Measurements from ENCODE around the gene USE1.

The USE1 gene

DNA sequence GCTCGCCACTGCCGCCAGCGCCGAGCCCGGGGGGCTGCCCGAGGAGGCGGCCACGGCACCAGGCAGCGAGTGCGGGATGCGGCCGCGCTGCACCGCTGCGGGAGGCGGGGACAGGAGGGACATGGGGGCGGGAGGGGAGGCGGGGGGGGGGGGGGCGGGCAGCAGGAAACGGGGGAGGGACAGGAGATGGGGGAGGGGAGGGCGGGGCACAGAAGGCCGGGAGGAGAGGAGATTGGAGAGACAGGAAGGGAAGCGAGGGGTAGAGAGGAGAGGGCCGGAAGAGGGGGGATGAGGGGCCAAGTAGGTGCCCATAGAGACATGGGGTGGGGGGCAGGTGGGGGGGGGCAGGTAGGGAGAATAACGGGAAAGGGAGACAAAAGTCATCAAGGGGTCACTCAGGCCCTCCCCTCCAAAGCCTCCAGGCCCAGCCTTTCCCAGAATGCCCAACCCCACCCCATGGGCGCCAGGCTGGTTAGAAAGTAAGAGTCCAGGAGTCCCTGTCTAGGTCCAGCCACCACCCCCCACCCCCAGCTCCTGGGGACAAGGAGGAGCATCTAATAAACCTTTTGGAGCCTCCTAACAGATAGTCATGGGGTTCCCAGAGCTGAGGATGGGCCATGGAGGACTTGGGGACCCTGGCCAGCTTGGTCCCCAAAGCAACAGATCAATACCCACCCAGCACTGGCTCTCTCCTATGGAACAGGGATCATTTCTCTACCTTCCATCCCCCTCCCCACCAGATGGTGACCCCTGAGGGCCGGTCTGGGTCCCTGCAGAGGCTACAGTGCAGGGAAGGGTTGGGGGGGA lies 21.0 kb downstream of the USE1 start:
- in situ Hi-C loops (cut with MboI; ENCODE audit: low sequenced_read_pairs) = no loop called here

DNA sequence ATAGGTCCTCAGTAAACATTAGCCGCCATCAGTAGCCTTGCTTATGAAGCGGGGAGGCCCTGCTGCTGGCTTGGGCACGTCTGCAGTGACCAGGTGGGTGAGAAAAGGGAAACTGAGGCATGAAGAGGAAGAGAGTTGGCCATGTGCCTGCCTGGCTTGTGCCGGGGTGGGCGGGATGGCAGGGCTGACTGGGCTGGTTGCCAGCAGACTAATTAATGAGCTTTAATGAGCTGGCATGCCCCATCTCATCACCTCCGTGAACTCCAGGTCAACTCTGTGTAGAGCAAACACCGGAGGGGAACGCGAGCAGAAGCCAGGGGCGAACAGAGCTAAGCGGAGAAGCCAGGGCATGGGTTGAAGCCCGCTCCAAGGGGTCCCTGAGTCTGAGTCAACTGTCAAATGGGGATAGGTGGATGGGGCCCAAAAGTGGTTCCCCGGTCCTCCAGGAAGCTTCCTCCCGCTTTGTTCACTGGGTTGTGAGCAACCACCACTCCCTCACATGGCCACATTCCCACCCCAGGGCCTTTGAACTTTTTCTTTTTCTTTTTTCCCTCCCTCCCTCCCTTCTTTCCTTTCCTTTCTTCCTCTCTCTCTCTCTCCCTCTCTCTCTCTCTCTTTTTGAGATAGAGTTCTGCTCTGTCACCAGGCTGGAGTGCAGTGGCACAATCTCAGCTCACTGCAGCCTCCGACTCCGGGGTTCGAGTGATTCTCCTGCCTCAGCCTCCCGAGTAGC lies 21.8 kb downstream of the USE1 start:
- in situ Hi-C loops (cut with MboI; ENCODE audit: low sequenced_read_pairs) = no loop called here

DNA sequence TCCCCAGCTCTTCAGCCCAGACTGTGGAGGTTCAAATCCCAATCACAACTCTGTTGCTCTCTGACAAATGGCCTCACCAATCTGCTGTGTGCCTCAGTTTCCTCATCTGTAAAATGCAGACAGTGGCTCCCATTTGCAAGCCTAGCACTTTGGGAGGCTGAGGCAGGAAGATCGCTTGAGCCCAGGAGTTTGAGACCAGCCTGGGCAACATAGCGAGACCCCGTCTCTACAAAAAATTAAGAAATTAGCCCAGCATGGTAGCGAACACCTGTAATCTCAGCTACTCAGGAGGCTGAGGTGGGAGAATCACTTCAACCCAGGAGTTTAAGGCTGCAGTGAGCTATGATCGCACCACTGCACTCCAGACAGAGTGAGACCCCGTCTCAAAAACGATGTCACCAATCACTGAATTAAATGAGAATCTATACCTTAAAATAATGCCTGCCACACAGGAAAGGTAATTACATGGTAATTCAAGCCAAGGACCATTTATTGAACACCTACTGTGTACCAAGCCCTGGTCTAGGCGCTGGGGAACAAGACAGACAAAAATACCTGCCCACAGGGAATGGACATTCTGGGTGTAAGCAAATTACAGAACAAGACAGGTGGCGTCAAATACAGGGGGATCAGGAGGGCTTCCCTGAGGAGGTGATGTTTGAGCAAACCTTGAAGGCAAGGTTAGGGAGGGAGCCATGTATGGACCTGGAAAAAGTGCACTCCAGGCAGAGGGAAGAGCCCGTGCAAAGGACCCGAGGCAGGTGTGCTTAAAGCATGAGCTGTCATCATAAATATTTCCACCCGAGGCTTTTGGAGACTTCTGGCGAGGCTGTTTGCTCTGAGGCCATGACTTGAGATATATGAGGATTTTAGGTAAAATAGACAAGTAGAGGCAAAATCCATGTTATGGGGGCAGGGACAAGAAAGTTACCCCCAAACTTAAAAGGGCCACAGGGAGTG lies 22.9 kb downstream of the USE1 start:
- in situ Hi-C loops (cut with MboI; ENCODE audit: low sequenced_read_pairs) = no loop called here

DNA sequence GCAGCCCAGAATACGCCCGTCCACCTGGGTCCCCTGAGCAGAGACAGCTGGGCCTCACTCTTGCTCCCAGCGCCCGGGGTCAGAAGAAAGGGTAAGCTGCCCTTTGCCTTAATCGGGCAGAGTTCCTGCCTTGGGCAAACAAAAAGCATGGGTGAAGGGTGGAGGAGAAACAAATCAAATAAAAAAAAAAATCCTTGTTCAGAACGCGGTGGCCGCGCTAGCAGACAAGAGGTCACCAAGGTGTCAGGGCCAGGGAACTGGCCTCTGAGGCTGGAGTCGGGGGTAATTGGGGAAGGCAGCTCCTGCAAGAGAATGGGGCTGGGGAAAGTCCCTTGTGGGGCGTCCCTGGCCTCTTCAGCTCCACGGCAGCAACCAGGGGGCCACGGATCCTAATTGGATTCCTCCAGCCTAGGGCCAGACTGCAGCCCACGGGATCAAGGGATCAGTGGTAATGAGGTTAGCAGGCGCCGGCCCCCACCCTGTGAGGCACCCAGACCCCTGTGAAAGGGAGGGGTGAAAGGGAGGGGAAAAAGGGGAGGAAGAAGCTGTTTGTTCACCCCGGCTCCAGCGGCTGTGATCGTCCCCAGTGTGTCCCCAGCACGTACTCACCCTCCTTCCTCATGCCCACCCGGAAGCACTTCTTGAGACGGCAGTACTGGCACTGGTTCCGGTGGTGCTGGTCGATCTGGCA lies 25.1 kb downstream of the USE1 start:
- in situ Hi-C loops (cut with MboI; ENCODE audit: low sequenced_read_pairs) = no loop called here

DNA sequence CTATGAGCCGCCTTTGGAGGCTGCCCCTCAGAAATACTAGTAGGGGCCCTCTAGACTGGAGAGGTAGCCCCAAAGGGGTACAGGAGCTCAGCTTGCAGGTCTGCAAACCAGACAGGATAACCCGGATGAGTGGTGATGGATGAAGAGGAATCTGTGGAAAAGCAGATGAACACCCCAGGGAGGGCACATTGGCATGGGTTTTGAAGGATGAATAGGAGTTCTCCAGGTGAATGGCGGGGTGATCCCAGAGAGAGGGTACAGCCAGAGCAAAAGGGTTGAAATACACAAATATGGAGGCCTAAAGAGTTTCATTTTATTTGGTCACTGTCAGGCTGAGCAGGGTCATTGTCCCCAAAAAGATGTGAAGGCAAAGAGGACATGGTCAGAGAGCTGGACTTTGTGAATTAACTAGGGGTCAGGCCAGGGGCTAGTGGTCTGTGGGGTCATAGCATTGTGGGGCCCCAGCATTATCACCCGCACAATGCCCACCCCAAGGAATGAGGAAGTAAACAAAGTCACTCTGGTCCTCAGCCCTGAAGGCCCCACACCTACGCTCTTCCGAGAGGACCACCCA lies 25.8 kb downstream of the USE1 start:
- in situ Hi-C loops (cut with MboI; ENCODE audit: low sequenced_read_pairs) = no loop called here

DNA sequence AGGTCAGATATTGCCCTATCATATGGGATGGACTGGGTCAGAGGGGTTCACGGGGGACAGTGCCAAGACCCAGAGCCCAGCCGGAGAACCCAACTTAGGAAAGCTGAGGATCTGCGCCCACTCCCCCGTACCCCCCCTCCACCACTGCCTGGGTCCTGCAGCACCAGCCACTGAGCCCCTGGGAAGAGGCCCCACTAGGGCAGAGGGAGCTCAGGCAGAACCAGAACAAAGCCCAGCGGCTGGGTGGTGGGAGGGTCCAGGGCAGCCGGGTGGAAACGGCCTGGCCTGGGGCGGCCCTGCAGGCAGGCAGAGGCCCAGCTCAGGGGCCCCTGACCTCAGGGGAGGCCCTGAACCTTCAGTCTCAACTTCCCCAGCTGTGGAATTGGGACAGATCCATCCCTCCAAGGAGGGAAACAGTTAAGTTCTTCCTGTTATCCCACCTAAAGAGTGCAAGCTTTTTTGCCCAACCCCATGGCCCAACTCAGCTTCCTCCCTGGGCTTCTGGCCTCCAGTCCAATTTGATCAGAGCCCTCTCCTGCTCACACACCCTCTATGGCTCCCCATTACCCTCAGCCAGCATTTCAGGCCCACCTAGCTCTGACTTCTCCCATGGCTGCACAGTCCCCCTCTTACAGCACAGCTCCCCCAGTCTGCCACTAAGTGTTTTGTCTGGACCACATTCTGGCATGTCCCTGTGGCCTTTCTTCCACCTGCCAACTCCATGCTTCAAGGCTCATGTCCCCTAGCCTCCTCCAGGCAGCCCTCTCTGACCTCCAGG lies 27.5 kb downstream of the USE1 start:
- in situ Hi-C loops (cut with MboI; ENCODE audit: low sequenced_read_pairs) = no loop called here

DNA sequence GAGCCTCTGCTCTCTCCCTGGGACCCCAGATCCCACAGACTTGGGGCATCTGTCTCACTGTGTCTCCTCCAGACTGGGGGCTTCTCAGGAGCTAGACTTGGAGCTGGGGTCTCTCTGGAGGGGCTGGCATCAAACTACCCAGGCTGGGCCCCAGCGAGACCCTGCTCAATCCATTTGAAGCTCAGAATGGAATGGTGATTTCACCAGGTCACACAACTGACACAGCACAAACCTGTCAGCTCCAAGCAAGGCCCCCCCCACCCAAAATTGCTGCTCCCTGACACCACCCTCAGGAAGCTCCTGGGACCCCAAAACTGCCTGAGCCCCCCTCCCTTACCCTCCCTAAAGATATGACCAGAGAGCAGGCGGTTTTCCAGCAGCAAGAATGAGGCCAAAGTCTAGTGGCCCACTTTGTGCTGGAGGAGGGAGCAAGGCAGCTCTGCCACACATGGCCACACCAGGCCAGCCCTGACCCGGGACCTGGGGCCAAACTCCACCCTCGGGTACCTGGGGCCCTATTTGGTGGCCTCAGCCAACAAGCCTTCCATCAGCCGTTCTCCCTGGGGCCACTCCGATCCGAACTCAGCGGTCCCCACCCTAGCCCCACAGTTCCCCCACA lies 28.2 kb downstream of the USE1 start:
- in situ Hi-C loops (cut with MboI; ENCODE audit: low sequenced_read_pairs) = no loop called here

DNA sequence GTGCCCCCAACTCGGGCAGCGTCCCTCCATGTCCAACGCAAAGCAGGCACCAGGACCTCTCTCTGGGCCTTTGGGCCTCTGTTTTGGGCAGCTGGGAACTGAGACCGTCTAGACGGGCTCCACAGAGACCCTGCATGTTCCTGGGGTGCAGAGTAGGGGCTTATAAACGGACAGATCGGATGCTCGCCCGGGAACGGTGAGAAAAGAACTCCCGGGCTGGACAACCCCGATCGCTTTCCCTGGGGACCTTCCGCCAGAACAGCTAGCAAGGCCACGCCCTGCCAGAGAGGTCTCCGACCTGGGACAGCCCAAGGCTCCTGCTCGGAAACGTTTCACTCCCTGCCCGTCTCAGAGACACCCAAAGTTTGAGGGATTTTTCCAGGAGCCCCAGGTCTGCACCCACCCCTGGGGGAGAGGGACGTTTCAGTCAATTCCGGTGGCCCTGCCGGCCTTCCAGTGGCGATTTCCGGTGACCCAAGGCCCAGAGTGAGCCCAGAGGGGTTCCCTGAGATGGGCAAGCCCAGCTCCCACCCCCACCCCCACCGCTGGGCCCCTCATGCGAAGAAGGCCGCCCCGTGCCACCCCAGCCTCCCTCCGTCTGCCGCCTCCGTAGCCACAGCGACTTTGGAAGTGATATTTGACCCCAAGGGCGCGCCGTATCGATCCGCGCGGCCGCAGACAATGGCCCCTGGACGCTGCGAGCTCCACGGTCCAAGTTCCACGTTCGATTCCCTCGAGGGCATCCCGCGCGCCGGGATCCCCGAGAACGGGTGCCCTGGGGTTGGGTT lies 28.9 kb downstream of the USE1 start:
- in situ Hi-C loops (cut with MboI; ENCODE audit: low sequenced_read_pairs) = no loop called here

DNA sequence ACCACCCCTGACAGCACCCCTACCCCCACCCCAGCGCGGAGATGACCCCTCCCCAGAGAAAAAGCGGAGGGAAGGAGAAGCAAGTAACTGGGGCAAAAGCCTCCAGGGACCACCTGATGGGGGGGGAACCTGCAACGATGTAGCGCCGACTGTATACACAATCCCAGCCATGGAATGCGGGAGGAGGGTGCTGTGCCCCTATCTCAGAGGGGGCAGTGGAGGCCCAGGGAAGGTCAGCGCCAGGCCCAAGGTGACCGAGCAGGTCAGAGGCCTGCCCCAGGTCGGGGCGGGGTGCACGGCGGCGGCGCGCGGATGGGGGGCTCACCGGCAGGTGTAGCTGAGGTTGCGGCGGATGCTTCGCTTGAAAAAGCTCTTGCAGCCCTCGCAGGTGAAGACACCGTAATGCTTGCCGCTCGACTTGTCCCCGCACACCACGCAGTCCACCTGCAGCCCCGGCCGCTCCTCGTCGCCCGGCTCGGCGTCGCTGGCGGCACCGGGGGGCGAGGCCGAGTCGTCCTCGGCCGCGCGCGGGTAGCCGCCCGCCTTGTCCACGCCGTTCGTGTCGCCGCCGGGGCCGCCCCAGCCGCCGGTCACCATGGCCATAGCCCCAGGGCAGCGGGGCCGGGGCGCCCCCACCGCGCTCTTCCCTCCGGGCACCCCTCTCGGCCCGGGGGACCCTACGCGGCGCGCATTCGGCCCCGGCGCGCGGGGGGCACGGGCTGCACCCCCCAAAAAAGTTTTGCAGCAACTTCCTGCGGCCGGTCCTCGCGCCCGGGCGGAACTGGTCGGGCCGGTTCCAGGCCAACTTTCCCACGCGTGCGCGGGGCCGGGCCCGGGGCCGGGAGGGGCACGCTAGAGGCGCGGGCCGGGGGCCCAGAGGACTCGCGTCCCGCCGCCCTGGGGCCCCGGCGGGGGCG lies 29.7 kb downstream of the USE1 start:
- in situ Hi-C loops (cut with MboI; ENCODE audit: low sequenced_read_pairs) = no loop called here

DNA sequence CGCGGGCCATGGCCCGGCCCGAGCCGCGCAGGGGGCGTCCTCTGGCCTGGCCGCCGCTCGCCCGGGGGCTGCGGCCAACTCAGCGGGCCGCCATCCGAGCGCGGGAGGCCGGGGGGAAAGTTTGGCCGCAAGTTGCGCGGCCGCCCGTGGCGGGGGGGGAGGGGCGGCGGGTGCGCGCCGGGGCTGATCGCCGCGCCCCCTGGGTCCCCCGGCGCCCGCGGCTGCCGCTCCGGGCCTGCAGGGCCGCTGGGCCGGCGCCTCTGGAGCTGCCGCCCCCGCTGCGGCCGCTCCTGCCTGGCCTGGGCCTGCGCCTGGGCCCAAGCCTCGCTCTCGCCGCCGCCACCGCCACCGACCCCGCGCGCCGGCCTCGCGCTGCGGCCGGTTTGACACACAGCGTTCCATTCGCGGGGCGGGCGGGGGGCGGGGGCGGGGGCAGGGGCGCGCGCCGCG lies 30.4 kb downstream of the USE1 start, which contains the start of gene NR2F6:
NR2F6 (minus strand) TSS at position 385 of the 450 bp plus-strand sequence. CDS start 699 bp downstream, outside the sequence.
- in situ Hi-C loops (cut with MboI; ENCODE audit: low sequenced_read_pairs) = no loop called here

DNA sequence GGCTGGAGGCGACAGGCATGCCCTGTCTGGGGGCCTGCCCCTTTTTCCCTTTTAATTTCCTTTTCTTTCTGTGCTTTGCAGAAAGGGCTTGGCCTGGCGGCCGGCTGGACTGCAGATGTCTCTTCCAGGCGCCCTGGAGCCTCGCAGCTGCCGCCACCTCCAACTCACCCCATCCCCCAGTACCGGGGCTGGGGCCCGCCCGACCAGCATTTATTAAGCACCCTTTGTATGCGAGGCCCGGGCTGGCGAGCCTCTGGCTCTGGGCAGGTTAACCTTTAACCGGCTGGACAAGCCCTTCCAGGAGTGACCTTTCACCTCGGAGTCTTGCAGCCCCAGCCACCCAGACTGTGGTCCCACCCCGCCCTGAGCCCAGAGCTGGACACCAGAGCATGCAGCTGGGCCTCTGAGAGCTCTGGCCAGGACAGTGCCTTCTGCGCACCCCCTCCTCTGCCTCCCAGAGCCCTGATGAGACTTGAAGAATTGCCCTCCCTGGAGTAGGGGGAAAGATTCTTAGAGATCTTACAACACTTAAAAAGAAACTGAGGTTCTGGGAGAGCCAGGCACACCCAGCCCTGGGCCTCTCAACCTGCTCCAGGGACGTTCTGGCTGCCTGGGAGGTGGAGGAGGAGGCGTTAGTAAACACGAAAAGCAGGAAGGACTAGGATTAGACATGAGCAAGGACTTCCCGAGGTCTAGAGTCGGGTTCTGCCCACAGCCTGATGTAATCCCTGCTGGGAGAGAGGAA lies 31.7 kb downstream of the USE1 start:
- in situ Hi-C loops (cut with MboI; ENCODE audit: low sequenced_read_pairs) = no loop called here

DNA sequence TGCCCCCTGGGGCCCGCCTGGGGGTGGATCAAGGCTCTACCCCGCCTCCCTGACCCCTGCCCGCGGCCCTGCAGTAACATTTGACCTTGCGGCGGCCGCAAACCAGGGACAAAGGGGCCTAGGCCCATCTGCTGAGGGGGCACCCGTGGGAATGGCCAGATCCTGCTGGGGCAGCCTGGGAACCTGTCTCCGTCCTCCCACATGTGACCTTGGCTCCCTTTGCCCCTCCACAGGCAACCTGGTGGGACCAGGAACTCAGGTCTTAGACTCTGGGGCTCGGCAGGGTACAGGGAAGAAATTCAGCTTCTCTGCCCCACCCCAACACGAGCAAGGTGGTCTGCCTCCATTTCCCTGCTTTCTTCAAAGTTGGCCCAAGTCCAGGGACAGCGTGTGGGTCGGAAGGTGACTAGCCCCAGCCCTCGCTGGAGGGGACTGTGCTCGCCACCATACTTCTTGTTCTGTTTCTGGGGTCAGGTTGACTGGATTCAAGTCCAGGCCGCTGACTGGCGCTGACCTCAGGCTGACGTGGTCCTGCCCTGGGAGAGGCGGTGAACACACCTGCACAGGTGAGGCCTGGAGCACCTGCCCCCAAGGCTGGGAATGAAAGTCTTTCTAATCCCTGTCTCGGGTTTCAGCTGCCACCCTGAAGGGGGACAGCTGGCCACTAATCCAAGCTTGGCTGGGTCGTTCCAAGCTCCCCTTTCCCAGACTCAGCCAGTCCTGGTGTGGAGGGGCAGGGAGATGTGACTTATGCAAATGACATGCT lies 33.0 kb downstream of the USE1 start:
- in situ Hi-C loops (cut with MboI; ENCODE audit: low sequenced_read_pairs) = no loop called here

DNA sequence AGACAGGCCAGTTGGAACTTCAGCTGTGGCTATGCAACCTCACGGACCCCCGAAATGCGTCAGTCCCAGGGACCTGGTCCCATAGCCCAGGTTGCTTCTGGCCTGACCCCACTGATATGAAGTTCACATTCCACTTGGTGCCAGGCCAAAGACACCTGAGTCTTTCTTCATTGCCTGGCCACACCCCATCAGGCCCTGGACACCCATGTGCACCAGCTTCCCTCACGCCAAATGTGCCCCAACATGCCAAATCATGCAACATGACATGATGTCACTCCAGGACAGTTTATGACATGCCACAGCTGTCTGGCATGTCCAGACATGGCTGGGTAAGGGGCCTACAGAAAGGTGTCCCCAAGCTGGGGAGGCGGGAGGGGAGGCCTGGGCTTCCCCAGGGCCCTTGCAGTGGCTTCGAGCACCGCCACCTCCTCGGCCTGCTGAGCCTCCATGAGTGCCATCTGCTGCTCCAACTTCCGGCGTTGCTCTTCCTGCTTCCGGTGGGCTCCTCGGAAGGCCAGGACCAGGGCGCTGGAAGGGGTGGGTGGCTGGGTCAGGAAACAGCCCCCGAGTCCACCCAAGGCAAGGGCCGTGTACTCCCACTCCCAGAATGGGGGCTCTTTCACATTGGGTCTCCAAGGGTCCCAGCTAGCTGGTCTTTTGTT lies 34.9 kb downstream of the USE1 start:
- in situ Hi-C loops (cut with MboI; ENCODE audit: low sequenced_read_pairs) = no loop called here

DNA sequence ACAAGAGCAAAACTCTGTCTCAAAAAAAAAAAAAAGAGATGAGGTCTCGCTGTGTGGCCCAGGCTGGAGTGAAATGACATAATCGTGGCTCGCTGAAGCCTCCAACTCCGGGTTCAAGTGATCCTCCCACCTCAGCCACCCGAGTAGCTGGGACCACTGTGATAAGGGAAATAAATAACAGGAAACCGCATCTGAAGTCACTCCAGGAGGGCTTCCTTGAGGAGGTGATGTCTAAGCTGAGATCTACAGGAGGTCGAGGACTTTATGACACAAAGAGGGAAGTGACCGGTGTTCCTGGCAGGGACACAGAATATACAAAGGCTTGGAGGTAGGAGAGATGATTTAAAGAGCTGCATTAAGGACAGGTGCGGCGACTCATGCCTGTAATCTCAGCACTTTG lies 39.5 kb downstream of the USE1 start:
- in situ Hi-C loops (cut with MboI; ENCODE audit: low sequenced_read_pairs) = no loop called here

DNA sequence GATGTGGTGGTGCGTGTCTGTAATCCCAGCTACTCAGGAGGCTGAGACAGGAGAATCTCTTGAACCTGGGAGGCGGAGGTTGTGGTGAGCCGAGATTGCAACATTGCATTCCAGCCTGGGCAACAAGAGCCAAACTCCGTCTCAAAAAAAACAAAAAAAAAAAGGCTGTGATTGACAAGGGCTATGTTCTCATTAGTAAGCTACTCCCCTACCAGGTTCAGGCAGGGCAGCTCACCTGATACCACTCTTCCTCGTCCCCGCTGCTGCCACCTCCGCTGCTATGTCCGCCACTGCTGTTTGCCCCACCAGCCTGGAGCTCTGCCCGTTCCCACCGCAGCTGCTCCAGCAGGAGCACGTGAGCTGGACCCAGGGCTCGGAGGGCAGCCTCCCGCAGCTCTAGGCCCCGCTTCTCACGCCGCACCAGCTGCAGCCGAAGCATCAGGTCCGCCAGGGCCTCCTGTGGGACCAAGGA lies 40.0 kb downstream of the USE1 start:
- in situ Hi-C loops (cut with MboI; ENCODE audit: low sequenced_read_pairs) = no loop called here
